Cardiac muscle cell (in vitro differentiated cells and primary cell): ENCODE data around the gene CD37. TPM values are rescaled to one million over a fixed set of nuclear protein-coding genes. Genes with fewer than 3 reads are reported as not detected.
A peak's percentile ranks its signal among the peaks of the same experiment; 100 is the strongest.

Experiments used
- DNase-seq, 2 donors: peaks; one replicate each; pipeline versions ENCODE4 v3.0.0 to v3.0.0-alpha.2; 2010 to 2017; ENCODE audit warnings: low read depth in 1 of 2, low spot score in 1 of 2
- H3K27ac ChIP-seq: fragments of 200-600 bp; sonication (generic); 2 replicates; pipeline ENCODE4 v1.5.1; 2016
- H3K27me3 ChIP-seq: fragments of 200-600 bp; sonication (generic); 2 replicates; pipeline ENCODE4 v1.6.0; 2016; ENCODE audit warnings: control low read depth
- H3K36me3 ChIP-seq: fragments of 200-600 bp; sonication (generic); 2 replicates; pipeline ENCODE4 v1.5.1; 2016; ENCODE audit warnings: control low read depth
- H3K4me1 ChIP-seq: fragments of 200-600 bp; sonication (generic); 2 replicates; pipeline ENCODE4 v1.8.1; 2017; ENCODE audit warnings: low read depth, mild to moderate bottlenecking, mixed run types
- H3K4me3 ChIP-seq: fragments of 200-600 bp; sonication (generic); 2 replicates; pipeline ENCODE4 v1.5.1; 2016; ENCODE audit warnings: mild to moderate bottlenecking
- H3K9me3 ChIP-seq: fragments of 200-600 bp; sonication (generic); 2 replicates; pipeline ENCODE4 v1.5.1; 2017; ENCODE audit warnings: low read depth, mild to moderate bottlenecking, control low read depth
- CTCF ChIP-seq: IDR thresholded peaks from 2 replicates; pipeline ENCODE4 v1.5.1; 2012; ENCODE audit warnings: low read depth, mild to moderate bottlenecking, low read length
- polyA plus RNA-seq: library from polyadenylated mRNA; unstranded; fragments of >200 nt; fragmentation: Nextera tagmentation; extraction: Ambion mirVana; gene quantifications from 2 replicates; pipeline ENCODE4 v1.2.1, GENCODE V29; 2016
- total RNA-seq: library from RNA; depleted of rRNA; stranded (reverse); fragments of >200 nt; gene quantifications from 2 replicates; pipeline ENCODE4 v1.2.3, GENCODE V29; 2016

The CD37 gene
- total and polyA plus RNA-seq, 2 experiments from 2014 or later: 17.9 TPM; not detected in 1

- TF ChIP-seq CTCF: no peak
- peak in 1 of 2 donors; percentile 77 for DNase-seq
- no peaks in the 10 kb centered on the region for H3K9me3 ChIP-seq
These were observed 52.7 kb downstream of the CD37 start, which contains the start of gene KASH5 for GRCh38 chr19:49387936-49388372. TSS of gene KASH5 (plus strand) at chr19:49388249. CDS start at chr19:49390884, 2,635 bp downstream.

GRCh38 chr19:49389406-49389805 lies 54.2 kb downstream of the CD37 start:
- no peak for DNase-seq
- H3K9me3 ChIP-seq: no peaks in the 10 kb centered on the region
- H3K27me3 ChIP-seq: no peaks in the 10 kb centered on the region
- H3K4me1 ChIP-seq: no peaks in the 10 kb centered on the region
- H3K4me3 ChIP-seq: no peak overlapping the region
- H3K36me3 ChIP-seq: no peaks in the 10 kb centered on the region
- no peak overlapping the region for H3K27ac ChIP-seq
- no peak for TF ChIP-seq CTCF

More at GRCh38 chr19:49387936-49388372, 52.7 kb downstream of the CD37 start, which contains the start of gene KASH5:
- no peaks in the 10 kb centered on the region for H3K36me3 ChIP-seq
- no peak within 1 kb of the TSS for H3K4me3 ChIP-seq
- no peaks in the 10 kb centered on the region for H3K4me1 ChIP-seq
- no peaks in the 10 kb centered on the region for H3K27me3 ChIP-seq
- H3K27ac ChIP-seq: no peak within 1 kb of the TSS

Other genes starting within 250 kb of the CD37 start
- gene SNRNP70, start 250.0 kb upstream of the CD37 start, total RNA-seq: 396 and 598 TPM in 2 replicates
- 470 and 492 TPM in 2 replicates for gene SNRNP70, start 250.0 kb upstream of the CD37 start, polyA plus RNA-seq
- gene LIN7B, start 221.0 kb upstream of the CD37 start, total RNA-seq: 20.0 and 24.5 TPM in 2 replicates
- gene LIN7B, start 221.0 kb upstream of the CD37 start, polyA plus RNA-seq: 34.6 and 37.8 TPM in 2 replicates
- 2.1 and 12.5 TPM in 2 replicates for gene C19orf73, start 216.3 kb upstream of the CD37 start, total RNA-seq
- 3.7 and 9.6 TPM in 2 replicates for gene C19orf73, start 216.3 kb upstream of the CD37 start, polyA plus RNA-seq
- gene PPFIA3, start 215.9 kb upstream of the CD37 start, total RNA-seq: 27.3 and 30.4 TPM in 2 replicates
- gene PPFIA3, start 215.9 kb upstream of the CD37 start, polyA plus RNA-seq: 29.3 and 32.5 TPM in 2 replicates
- gene HRC, start 180.0 kb upstream of the CD37 start, total RNA-seq: 255 and 389 TPM in 2 replicates
- gene HRC, start 180.0 kb upstream of the CD37 start, polyA plus RNA-seq: 184 and 255 TPM in 2 replicates
- gene TRPM4, start 177.6 kb upstream of the CD37 start, total RNA-seq: 51.3 and 106 TPM in 2 replicates
- 74.2 and 119 TPM in 2 replicates for gene TRPM4, start 177.6 kb upstream of the CD37 start, polyA plus RNA-seq
- gene SLC6A16, start 10.2 kb upstream of the CD37 start, total RNA-seq: 1.6 and 2.8 TPM in 2 replicates
- gene SLC6A16, start 10.2 kb upstream of the CD37 start, polyA plus RNA-seq: 4.0 and 6.5 TPM in 2 replicates
- 84.3 and 108 TPM in 2 replicates for gene TEAD2, start 27.0 kb downstream of the CD37 start, total RNA-seq
- 82.9 and 111 TPM in 2 replicates for gene TEAD2, start 27.0 kb downstream of the CD37 start, polyA plus RNA-seq
- gene DKKL1, start 28.5 kb downstream of the CD37 start, total RNA-seq: 11.0 and 12.7 TPM in 2 replicates
- gene DKKL1, start 28.5 kb downstream of the CD37 start, polyA plus RNA-seq: 14.0 and 17.6 TPM in 2 replicates
- gene KASH5, start 52.8 kb downstream of the CD37 start, total RNA-seq: 0.27 TPM in 1 of 2 replicates, not detected in the other
- 1.2 TPM in 1 of 2 replicates, not detected in the other for gene KASH5, start 52.8 kb downstream of the CD37 start, polyA plus RNA-seq
- 2.8 and 6.2 TPM in 2 replicates for gene PTH2, start 88.0 kb downstream of the CD37 start, total RNA-seq
- gene PTH2, start 88.0 kb downstream of the CD37 start, polyA plus RNA-seq: 10.0 and 15.8 TPM in 2 replicates
- gene GFY, start 90.0 kb downstream of the CD37 start, total RNA-seq: 1.8 and 2.0 TPM in 2 replicates
- 5.0 and 8.4 TPM in 2 replicates for gene GFY, start 90.0 kb downstream of the CD37 start, polyA plus RNA-seq
- 1.6 and 2.2 TPM in 2 replicates for gene SLC17A7, start 106.1 kb downstream of the CD37 start, total RNA-seq
- 0.77 and 1.2 TPM in 2 replicates for gene SLC17A7, start 106.1 kb downstream of the CD37 start, polyA plus RNA-seq
- gene PIH1D1, start 116.4 kb downstream of the CD37 start, total RNA-seq: 145 and 200 TPM in 2 replicates
- gene PIH1D1, start 116.4 kb downstream of the CD37 start, polyA plus RNA-seq: 139 and 156 TPM in 2 replicates
- gene ALDH16A1, start 117.8 kb downstream of the CD37 start, total RNA-seq: 46.4 and 54.3 TPM in 2 replicates
- 24.1 and 37.3 TPM in 2 replicates for gene ALDH16A1, start 117.8 kb downstream of the CD37 start, polyA plus RNA-seq
- 0.28 and 2.0 TPM in 2 replicates for gene FLT3LG, start 138.8 kb downstream of the CD37 start, total RNA-seq
- gene FLT3LG, start 138.8 kb downstream of the CD37 start, polyA plus RNA-seq: 0.86 and 2.6 TPM in 2 replicates
- 2,232 and 2,350 TPM in 2 replicates for gene RPL13A, start 152.2 kb downstream of the CD37 start, total RNA-seq
- gene RPL13A, start 152.2 kb downstream of the CD37 start, polyA plus RNA-seq: 752 and 964 TPM in 2 replicates
- 2,191 and 3,526 TPM in 2 replicates for gene RPS11, start 161.0 kb downstream of the CD37 start, total RNA-seq
- 619 and 678 TPM in 2 replicates for gene RPS11, start 161.0 kb downstream of the CD37 start, polyA plus RNA-seq
- 48.8 and 61.4 TPM in 2 replicates for gene FCGRT, start 177.3 kb downstream of the CD37 start, total RNA-seq
- 54.7 and 62.2 TPM in 2 replicates for gene FCGRT, start 177.3 kb downstream of the CD37 start, polyA plus RNA-seq
- gene RCN3, start 192.6 kb downstream of the CD37 start, total RNA-seq: 12.8 and 15.2 TPM in 2 replicates
- 9.4 and 10.5 TPM in 2 replicates for gene RCN3, start 192.6 kb downstream of the CD37 start, polyA plus RNA-seq
- gene NOSIP, start 245.2 kb downstream of the CD37 start, total RNA-seq: 120 and 132 TPM in 2 replicates
- gene NOSIP, start 245.2 kb downstream of the CD37 start, polyA plus RNA-seq: 181 and 193 TPM in 2 replicates
- 0.67 and 8.2 TPM in 2 replicates for gene PRRG2, start 245.9 kb downstream of the CD37 start, total RNA-seq
- 0.10 and 0.29 TPM in 2 replicates for gene PRRG2, start 245.9 kb downstream of the CD37 start, polyA plus RNA-seq